Fibroblast of lung (primary cell): ENCODE data around the gene MECR.

Experiments used
- CTCF ChIP-seq, 2 donors: IDR thresholded peaks in 1 of 2; conservative IDR thresholded peaks in 1 of 2; 1 replicate in 1 of 2; 2 replicates in 1 of 2; pipeline ENCODE4 v1.5.1; 2011 to 2012; ENCODE audit warnings: low read length in 2 of 2, control low read depth in 1 of 2, inconsistent platforms in 1 of 2, low read depth in 1 of 2, mild to moderate bottlenecking in 1 of 2
- EZH2 ChIP-seq: IDR thresholded peaks from 2 replicates; pipeline ENCODE4 v1.5.1; 2012; ENCODE audit warnings: low read length, control low read depth, mild to moderate bottlenecking; ENCODE audit errors: missing control alignments

DNA sequence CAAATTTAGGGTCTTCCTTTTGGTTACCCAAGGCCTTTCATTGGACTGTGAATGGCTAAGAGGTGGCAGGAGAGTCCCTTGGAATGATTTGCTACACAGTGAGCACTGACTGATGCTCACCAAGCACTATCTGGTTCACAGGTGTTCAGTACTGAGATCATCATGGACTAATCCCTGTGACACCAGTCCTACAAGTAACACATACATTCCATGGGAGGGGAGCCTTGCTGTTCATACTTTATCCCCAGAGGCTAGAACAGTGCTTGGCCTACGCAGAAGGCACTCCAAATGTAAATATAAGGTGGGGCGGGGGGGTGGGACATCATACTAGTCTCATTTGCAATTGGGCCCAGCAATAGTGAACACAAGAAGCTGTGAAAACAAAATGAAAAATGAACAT, 86.6 kb downstream of the MECR start:
- TF ChIP-seq CTCF (conservative IDR thresholded peaks at IDR 0.05 in 1 of 2, IDR thresholded peaks at IDR 0.05 in 1 of 2; ENCODE audit: low read depth in 1 of 2, low read length in 2 of 2) = no peak
- TF ChIP-seq EZH2 = no peak
